Non-pigmented ciliary epithelial cell (primary cell): ENCODE data around the gene KCNK10.

Experiments used
- DNase-seq: peaks from one replicate; pipeline ENCODE4 v3.0.0-alpha.2; 2010; ENCODE audit warnings: low read depth

Gene KCNK10

GRCh38 chr14:88225721-88226120, 97.3 kb downstream of the KCNK10 start:
- no peak for DNase-seq

- no peak for DNase-seq
Observed at GRCh38 chr14:88218119-88218915, 104.8 kb downstream of the KCNK10 start.

GRCh38 chr14:88212691-88213090, 110.4 kb downstream of the KCNK10 start:
- no peak for DNase-seq

- no peak for DNase-seq
Observed at GRCh38 chr14:88210426-88210825, 112.6 kb downstream of the KCNK10 start.

- DNase-seq: no peak
Observed at GRCh38 chr14:88209273-88209672, 113.8 kb downstream of the KCNK10 start.

- DNase-seq: no peak
Observed at GRCh38 chr14:88208858-88209257, 114.2 kb downstream of the KCNK10 start.

- no peak for DNase-seq
Observed at GRCh38 chr14:88204221-88204620, 118.8 kb downstream of the KCNK10 start.

GRCh38 chr14:88203291-88203690, 119.8 kb downstream of the KCNK10 start:
- DNase-seq: no peak

- no peak for DNase-seq
Observed at GRCh38 chr14:88202286-88202685, 120.8 kb downstream of the KCNK10 start.

GRCh38 chr14:88201851-88202250, 121.2 kb downstream of the KCNK10 start:
- DNase-seq: no peak

GRCh38 chr14:88199882-88200281, 123.2 kb downstream of the KCNK10 start:
- DNase-seq: no peak

- no peak for DNase-seq
Observed at GRCh38 chr14:88198446-88198845, 124.6 kb downstream of the KCNK10 start.

GRCh38 chr14:88196925-88197324, 126.1 kb downstream of the KCNK10 start:
- no peak for DNase-seq

- no peak for DNase-seq
Observed at GRCh38 chr14:88196116-88196890, 126.8 kb downstream of the KCNK10 start.

GRCh38 chr14:88195676-88196075, 127.4 kb downstream of the KCNK10 start:
- DNase-seq: no peak

- DNase-seq: no peak
Observed at GRCh38 chr14:88194531-88194930, 128.5 kb downstream of the KCNK10 start.

- DNase-seq: no peak
Observed at GRCh38 chr14:88191605-88192004, 131.5 kb downstream of the KCNK10 start.

- DNase-seq: peak; percentile 63
Observed at GRCh38 chr14:88189417-88190191, 133.5 kb downstream of the KCNK10 start.

- DNase-seq: no peak
Observed at GRCh38 chr14:88188745-88189416, 134.2 kb downstream of the KCNK10 start.

- DNase-seq: no peak
Observed at GRCh38 chr14:88185843-88186242, 137.2 kb downstream of the KCNK10 start.

- DNase-seq: no peak
Observed at GRCh38 chr14:88184956-88185355, 138.1 kb downstream of the KCNK10 start.

- no peak for DNase-seq
Observed at GRCh38 chr14:88181072-88181471, 142.0 kb downstream of the KCNK10 start.
